ENCODE measurements around the gene GDF15. TPM values are rescaled to one million over a fixed set of nuclear protein-coding genes. Genes with fewer than 3 reads are reported as not detected.
"Not testable (repeated sequence)": the region's sequence is repeated elsewhere in the genome, so short reads cannot be mapped to it uniquely, and the experiment has no call there.

The GDF15 gene
- total RNA-seq, 1 experiment from 2014 or later = 425 TPM

- TF ChIP-seq ATF3 (IDR thresholded peaks at IDR 0.05) (no peak), CEBPB (IDR thresholded peaks at IDR 0.05; ENCODE audit: low read depth) (no peak), EGR1 (IDR thresholded peaks at IDR 0.05; ENCODE audit: low read depth) (no peak), SP1 (IDR thresholded peaks at IDR 0.05; ENCODE audit: low read depth) (no peak), EZH2phosphoT487 (IDR thresholded peaks at IDR 0.05; ENCODE audit: borderline replicate concordance) (no peak), ELF1 (IDR thresholded peaks at IDR 0.05; ENCODE audit: borderline replicate concordance, low read depth) (no peak), YY1 (IDR thresholded peaks at IDR 0.05; ENCODE audit: extremely low read depth, insufficient replicate concordance, low read depth, low read length) (no peak), SIN3A (IDR thresholded peaks at IDR 0.05; ENCODE audit: low read depth) (no peak), EZH2 (IDR thresholded peaks at IDR 0.05) (no peak)
- 0 out of 4 replicates have a peak overlapping the region, but pooled peaks of 1 of the 2 experiments have one; percentile 7 for H3K4me3 ChIP-seq (replicated peaks in 1 of 2; ENCODE audit: low read depth in 1 of 2, low read length in 2 of 2)
These were observed 5.1 kb upstream of the GDF15 start for GRCh38 chr19:18380843-18381242.

GRCh38 chr19:18383622-18384021 is 2.3 kb upstream of the GDF15 start:
- RAD21 ChIA-PET (ENCODE audit: low non-redundant PET in 1 of 2, low total read pairs in 2 of 2, uncharacterized antibody in 2 of 2, unreplicated experiment in 2 of 2); H3K27ac ChIP-seq (ENCODE audit: low read depth, low read length); H3K9ac ChIP-seq (ENCODE audit: low read length); H3K9me3 ChIP-seq (ENCODE audit: control insufficient read depth in 1 of 2, insufficient read depth in 1 of 2, low read depth in 1 of 2, low read length in 2 of 2); CTCF ChIA-PET; ATAC-seq; H3K36me3 ChIP-seq (ENCODE audit: control insufficient read depth in 1 of 2, insufficient read depth in 2 of 2, low read length in 2 of 2); DNase-seq (ENCODE audit: low read depth, low spot score); H3K27me3 ChIP-seq (ENCODE audit: insufficient read depth, low read length); BruUV-seq (replicated peaks); H4K20me1 ChIP-seq (ENCODE audit: insufficient read depth); H3K9me2 ChIP-seq (ENCODE audit: insufficient read depth); H2AFZ ChIP-seq (ENCODE audit: low read depth, low read length, poor library complexity, severe bottlenecking); H3K4me3 ChIP-seq (replicated peaks in 1 of 2; ENCODE audit: low read depth in 1 of 2, low read length in 2 of 2); intact Hi-C loops (cut with micrococcal nuclease): not testable (repeated sequence)
- POLR2A ChIA-PET = interaction anchor here (1.5 kb wide), 1 partner anchor 79 kb away, joined by 3 read pairs; no protein-coding TSS in a partner anchor
- H3K4me2 ChIP-seq (ENCODE audit: low read length) = peak overlapping the region; percentile 40; the same call in 1 of the 2 replicates
- peaks cover 16% of the 10 kb centered on the region for H3K79me2 ChIP-seq (ENCODE audit: insufficient read depth, low read length)
- peaks cover 74 to 95% of the 10 kb centered on the region in 2 experiments for H3K4me1 ChIP-seq (ENCODE audit: control insufficient read depth in 1 of 2, insufficient read depth in 2 of 2, low read length in 2 of 2)

More at GRCh38 chr19:18380843-18381242, 5.1 kb upstream of the GDF15 start:
- ChIA-PET POLR2A (interaction anchor here (0.7 to 4.8 kb wide), 9 partner anchors 10 to 106 kb away, joined by 3 to 46 read pairs (median 4); partner anchors contain the start of gene JUND), RAD21 (ENCODE audit: low non-redundant PET in 1 of 2, low total read pairs in 2 of 2, uncharacterized antibody in 2 of 2, unreplicated experiment in 2 of 2) (no interaction called here), CTCF (interaction anchor here (0.9 to 1.8 kb wide), 6 partner anchors 7 to 101 kb away, joined by 3 to 8 read pairs (median 4); no protein-coding TSS in a partner anchor)
- H3K27me3 ChIP-seq (ENCODE audit: insufficient read depth, low read length) = no peaks in the 10 kb centered on the region
- H3K9me3 ChIP-seq (ENCODE audit: control insufficient read depth in 1 of 2, insufficient read depth in 1 of 2, low read depth in 1 of 2, low read length in 2 of 2) = no peaks in the 10 kb centered on the region
- H3K27ac ChIP-seq (ENCODE audit: low read depth, low read length) = peak overlapping the region; percentile 83
- no peaks in the 10 kb centered on the region for H3K79me2 ChIP-seq (ENCODE audit: insufficient read depth, low read length)
- intact Hi-C loops (cut with micrococcal nuclease) = no loop called here
- TSS peak; percentile 82 for BruUV-seq (replicated peaks)
- ATAC-seq = no peak
- H3K4me2 ChIP-seq (ENCODE audit: low read length) = peak overlapping the region; percentile 70
- DNase-seq (ENCODE audit: low read depth, low spot score) = no peak
- H3K36me3 ChIP-seq (ENCODE audit: control insufficient read depth in 1 of 2, insufficient read depth in 2 of 2, low read length in 2 of 2) = no peaks in the 10 kb centered on the region
- peak overlapping the region; percentile 2 for H2AFZ ChIP-seq (ENCODE audit: low read depth, low read length, poor library complexity, severe bottlenecking)
- H4K20me1 ChIP-seq (ENCODE audit: insufficient read depth) = no peaks in the 10 kb centered on the region
- peaks cover 89 to 90% of the 10 kb centered on the region in 2 experiments for H3K4me1 ChIP-seq (ENCODE audit: control insufficient read depth in 1 of 2, insufficient read depth in 2 of 2, low read length in 2 of 2)
- no peaks in the 10 kb centered on the region for H3K9me2 ChIP-seq (ENCODE audit: insufficient read depth)
- H3K9ac ChIP-seq (ENCODE audit: low read length) = peak overlapping the region; percentile 44

All from HCT116 (cell line).